ENCODE measurements around the gene PKNOX2. TPM values are rescaled to one million over a fixed set of nuclear protein-coding genes. Genes with fewer than 3 reads are reported as not detected.

PKNOX2 gene
- total and polyA plus RNA-seq, 2 of the 4 experiments (the other 2 are of a cell fraction): 0.72 to 2.3 TPM

- Histone ChIP-seq H2BK20ac (ENCODE audit: low read depth, low read length) (no peak overlapping the region), H3K23ac (ENCODE audit: low read depth, low read length) (no peak overlapping the region), H3K27ac (ENCODE audit: insufficient read depth, low read length) (no peak overlapping the region), H3K4ac (ENCODE audit: low read depth, low read length) (no peak overlapping the region), H2BK5ac (ENCODE audit: low read depth, low read length, poor library complexity, severe bottlenecking) (no peak overlapping the region), H2AK9ac (replicated peaks; ENCODE audit: low read depth, low read length, poor library complexity) (no peak overlapping the region), H3K9me1 (ENCODE audit: insufficient read depth, low read length) (no peaks in the 10 kb centered on the region; the same call in 1 of the 2 replicates), H3K36me3 (ENCODE audit: control insufficient read depth, insufficient read depth, low read length) (no peaks in the 10 kb centered on the region), H2AFZ (replicated peaks; ENCODE audit: low read length, poor library complexity) (no peak overlapping the region), H4K5ac (ENCODE audit: low read depth, low read length) (no peak overlapping the region), H2BK15ac (ENCODE audit: low read depth, low read length) (no peak overlapping the region), H3K18ac (ENCODE audit: low read depth, low read length) (no peak overlapping the region), H4K20me1 (ENCODE audit: insufficient read depth, low read length) (no peaks in the 10 kb centered on the region), H3K14ac (replicated peaks; ENCODE audit: low read depth, low read length) (no peak overlapping the region), H3K4me3 (ENCODE audit: insufficient read depth, low read depth, low read length) (no peak overlapping the region), H4K8ac (ENCODE audit: low read depth in 2 of 2, low read length in 2 of 2) (no peak overlapping the region), H2AK5ac (ENCODE audit: low read depth, low read length) (no peak overlapping the region), H3K4me2 (ENCODE audit: low read depth, low read length) (no peak overlapping the region), H3K27me3 (ENCODE audit: control insufficient read depth, insufficient read depth, low read length) (peaks cover 11% of the 10 kb centered on the region), H3K9ac (ENCODE audit: low read depth, low read length) (no peak overlapping the region), H3K9me3 (ENCODE audit: control insufficient read depth, insufficient read depth, low read length) (no peaks in the 10 kb centered on the region), H3K79me1 (ENCODE audit: low read depth in 1 of 2, low read length in 2 of 2) (no peaks in the 10 kb centered on the region), H3K4me1 (ENCODE audit: control insufficient read depth, insufficient read depth, low read length) (no peaks in the 10 kb centered on the region), H2BK120ac (ENCODE audit: low read depth, low read length) (no peak overlapping the region), H3K56ac (ENCODE audit: extremely low read depth, insufficient read depth, low read length) (no peak overlapping the region), H4K91ac (ENCODE audit: insufficient read depth, low read depth, low read length) (no peak overlapping the region)
- intact Hi-C loops (cut with micrococcal nuclease) (no loop called here), dilution Hi-C loops (cut with HindIII; ENCODE audit: low sequenced_read_pairs, unreplicated experiment) (no loop called here), in situ Hi-C loops (cut with MboI; ENCODE audit: low sequenced_read_pairs) (loop anchor here (25.0 kb wide), 1 partner anchor 756 kb away; the partner anchor contains the start of genes SIAE and SPA17)
- WGBS, 2 experiments (ENCODE audit: extremely low coverage in 2 of 2, insufficient read length in 1 of 2): no CpG with 5 or more reads among the region's 9 CpGs
- ChIA-PET CTCF (interaction anchor here (1.7 kb wide), 1 partner anchor 11 kb away, joined by 5 read pairs; no protein-coding TSS in a partner anchor), POLR2A (ENCODE audit: unreplicated experiment) (no interaction called here)
- TF ChIP-seq MXI1 (IDR thresholded peaks at IDR 0.05; ENCODE audit: borderline replicate concordance, low read depth, low read length) (no peak), SMC3 (IDR thresholded peaks at IDR 0.05; ENCODE audit: low read depth, low read length) (no peak), FOS (IDR thresholded peaks at IDR 0.05; ENCODE audit: low read depth, low read length) (no peak), POLR2A (IDR thresholded peaks at IDR 0.05; ENCODE audit: low read depth, low read length) (no peak), RAD21 (IDR thresholded peaks at IDR 0.05; ENCODE audit: low read length) (no peak), RCOR1 (IDR thresholded peaks at IDR 0.05; ENCODE audit: insufficient replicate concordance, low read length) (no peak), BHLHE40 (IDR thresholded peaks at IDR 0.05; ENCODE audit: low read depth, low read length) (no peak), USF2 (IDR thresholded peaks at IDR 0.05; ENCODE audit: low read depth, low read length) (no peak), NFE2L2 (IDR thresholded peaks at IDR 0.05; ENCODE audit: low read depth, low read length) (no peak), CHD1 (IDR thresholded peaks at IDR 0.05; ENCODE audit: low read depth, low read length) (no peak), RFX5 (IDR thresholded peaks at IDR 0.05; ENCODE audit: low read depth, low read length) (no peak), MAZ (IDR thresholded peaks at IDR 0.05; ENCODE audit: borderline replicate concordance, low read depth, low read length) (no peak), MAFK (IDR thresholded peaks at IDR 0.05; ENCODE audit: low read depth, low read length) (no peak), CEBPB (IDR thresholded peaks at IDR 0.05; ENCODE audit: low read depth, low read length) (no peak)
- TF ChIP-seq, protein P1, sequence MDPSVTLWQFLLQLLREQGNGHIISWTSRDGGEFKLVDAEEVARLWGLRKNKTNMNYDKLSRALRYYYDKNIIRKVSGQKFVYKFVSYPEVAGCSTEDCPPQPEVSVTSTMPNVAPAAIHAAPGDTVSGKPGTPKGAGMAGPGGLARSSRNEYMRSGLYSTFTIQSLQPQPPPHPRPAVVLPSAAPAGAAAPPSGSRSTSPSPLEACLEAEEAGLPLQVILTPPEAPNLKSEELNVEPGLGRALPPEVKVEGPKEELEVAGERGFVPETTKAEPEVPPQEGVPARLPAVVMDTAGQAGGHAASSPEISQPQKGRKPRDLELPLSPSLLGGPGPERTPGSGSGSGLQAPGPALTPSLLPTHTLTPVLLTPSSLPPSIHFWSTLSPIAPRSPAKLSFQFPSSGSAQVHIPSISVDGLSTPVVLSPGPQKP (IDR thresholded peaks at IDR 0.05; ENCODE audit: borderline replicate concordance, low read depth, low read length): no peak
- TF ChIP-seq, protein P2, sequence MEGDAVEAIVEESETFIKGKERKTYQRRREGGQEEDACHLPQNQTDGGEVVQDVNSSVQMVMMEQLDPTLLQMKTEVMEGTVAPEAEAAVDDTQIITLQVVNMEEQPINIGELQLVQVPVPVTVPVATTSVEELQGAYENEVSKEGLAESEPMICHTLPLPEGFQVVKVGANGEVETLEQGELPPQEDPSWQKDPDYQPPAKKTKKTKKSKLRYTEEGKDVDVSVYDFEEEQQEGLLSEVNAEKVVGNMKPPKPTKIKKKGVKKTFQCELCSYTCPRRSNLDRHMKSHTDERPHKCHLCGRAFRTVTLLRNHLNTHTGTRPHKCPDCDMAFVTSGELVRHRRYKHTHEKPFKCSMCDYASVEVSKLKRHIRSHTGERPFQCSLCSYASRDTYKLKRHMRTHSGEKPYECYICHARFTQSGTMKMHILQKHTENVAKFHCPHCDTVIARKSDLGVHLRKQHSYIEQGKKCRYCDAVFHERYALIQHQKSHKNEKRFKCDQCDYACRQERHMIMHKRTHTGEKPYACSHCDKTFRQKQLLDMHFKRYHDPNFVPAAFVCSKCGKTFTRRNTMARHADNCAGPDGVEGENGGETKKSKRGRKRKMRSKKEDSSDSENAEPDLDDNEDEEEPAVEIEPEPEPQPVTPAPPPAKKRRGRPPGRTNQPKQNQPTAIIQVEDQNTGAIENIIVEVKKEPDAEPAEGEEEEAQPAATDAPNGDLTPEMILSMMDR (conservative IDR thresholded peaks at IDR 0.05; ENCODE audit: low read depth, low read length): no peak
- BruUV-seq (replicated peaks): no TSS peak
- ATAC-seq (ENCODE audit: low read depth) (no peak), DNase-seq (no peak)
These were observed 253.8 kb downstream of the PKNOX2 start for GRCh38 chr11:125418396-125418795.

Measured in IMR-90 (cell line).